Measurements from ENCODE around the gene KDM1A.

KDM1A gene

GRCh38 chr1:23020706-23021405, 1.6 kb downstream of the KDM1A start:
- peak overlapping the region; percentile 89 for H3K4me3 ChIP-seq (replicated peaks; ENCODE audit: low read depth, low read length)
- peak; percentile 14 for DNase-seq (ENCODE audit: low read depth)
- TF ChIP-seq CTCF (IDR thresholded peaks at IDR 0.05; ENCODE audit: low read length, missing control alignments): no peak

DNA sequence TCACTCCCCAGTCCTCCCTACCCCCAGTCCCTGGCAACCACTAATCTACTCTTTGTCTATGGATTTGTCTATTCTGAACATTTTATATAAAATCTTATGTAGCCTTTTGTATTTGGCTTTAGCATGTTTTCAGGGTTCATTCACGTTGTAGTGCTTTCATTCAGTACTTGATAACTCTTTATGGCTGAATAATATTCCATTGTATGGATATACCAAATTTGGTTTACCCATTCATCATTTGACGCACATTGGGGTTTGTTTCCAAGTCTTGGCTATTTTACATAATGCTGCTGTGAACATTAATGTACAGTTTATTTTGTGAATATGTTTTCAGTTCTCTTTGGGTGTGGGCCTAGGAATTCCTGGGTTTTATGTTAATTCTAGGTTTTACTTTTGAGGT, 2.6 kb downstream of the KDM1A start:
- DNase-seq (ENCODE audit: low read depth): no peak
- no peak overlapping the region for H3K4me3 ChIP-seq (replicated peaks; ENCODE audit: low read depth, low read length)
- TF ChIP-seq CTCF (IDR thresholded peaks at IDR 0.05; ENCODE audit: low read length, missing control alignments): no peak

DNA sequence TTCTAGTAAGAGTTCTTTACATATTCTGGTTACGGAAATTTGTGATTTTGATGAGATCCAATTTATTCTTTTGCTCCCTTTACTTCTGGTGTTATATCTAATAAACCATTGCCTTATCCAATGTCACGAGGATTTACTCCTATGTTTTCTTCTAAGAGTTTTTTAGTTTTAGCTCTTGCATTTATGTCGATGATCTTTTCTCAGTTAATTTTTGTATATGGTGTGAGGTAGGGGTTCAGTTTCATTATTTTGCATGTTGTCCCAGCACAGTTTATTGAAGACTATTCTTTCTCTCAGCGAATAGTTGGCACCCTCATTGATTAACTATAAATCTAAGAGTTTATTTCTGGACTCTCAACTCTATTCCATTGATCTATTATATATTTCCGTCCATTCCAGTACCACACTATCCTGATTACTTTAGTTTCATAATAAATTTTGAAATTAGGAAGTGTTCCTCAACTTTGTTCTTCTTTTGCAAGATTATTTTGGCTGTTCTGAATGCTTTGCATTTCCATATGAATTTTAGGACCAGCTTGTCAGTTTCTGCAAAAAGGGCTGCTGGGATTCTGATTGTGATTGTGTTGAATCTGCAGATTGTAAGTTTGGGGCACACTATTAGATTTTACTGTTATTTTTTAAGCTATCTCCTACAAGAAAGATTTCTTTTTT, 4.0 kb downstream of the KDM1A start:
- no peak for TF ChIP-seq CTCF (IDR thresholded peaks at IDR 0.05; ENCODE audit: low read length, missing control alignments)
- no peak for DNase-seq (ENCODE audit: low read depth)
- H3K4me3 ChIP-seq (replicated peaks; ENCODE audit: low read depth, low read length): no peak overlapping the region

GRCh38 chr1:23026568-23026967, 7.3 kb downstream of the KDM1A start:
- H3K4me3 ChIP-seq (replicated peaks; ENCODE audit: low read depth, low read length): no peak overlapping the region
- no peak for DNase-seq (ENCODE audit: low read depth)
- TF ChIP-seq CTCF (IDR thresholded peaks at IDR 0.05; ENCODE audit: low read length, missing control alignments): no peak

DNA sequence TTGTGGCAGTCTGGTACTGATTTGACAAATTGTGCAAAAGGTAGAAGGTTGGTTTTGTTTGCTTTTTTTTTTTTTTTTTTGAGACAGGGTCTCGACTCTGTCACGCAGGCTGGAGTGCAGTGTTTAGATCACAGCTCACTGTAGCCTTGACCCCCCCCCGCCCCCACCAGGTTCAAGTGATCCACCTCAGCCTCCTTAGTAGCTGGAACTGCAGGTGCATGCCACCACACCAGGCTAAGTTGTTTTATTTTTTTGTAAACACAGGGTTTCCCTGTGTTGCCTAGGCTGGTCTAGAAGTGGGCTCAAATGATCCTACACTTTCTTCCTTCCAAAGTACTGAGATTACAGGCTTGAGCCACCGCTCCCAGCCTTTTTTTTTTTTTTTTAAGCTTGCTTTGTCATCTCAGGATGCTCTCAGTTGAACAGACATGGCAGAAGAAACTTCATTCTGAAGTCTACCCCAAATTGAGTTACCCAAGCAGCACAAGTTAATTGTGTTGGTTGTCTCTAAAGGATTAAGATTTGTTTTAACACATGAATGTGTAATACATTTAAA, 8.2 kb downstream of the KDM1A start:
- no peak overlapping the region for H3K4me3 ChIP-seq (replicated peaks; ENCODE audit: low read depth, low read length)
- TF ChIP-seq CTCF (IDR thresholded peaks at IDR 0.05; ENCODE audit: low read length, missing control alignments): no peak
- no peak for DNase-seq (ENCODE audit: low read depth)

GRCh38 chr1:23029337-23029736, 10.1 kb downstream of the KDM1A start:
- TF ChIP-seq CTCF (IDR thresholded peaks at IDR 0.05; ENCODE audit: low read length, missing control alignments): no peak
- DNase-seq (ENCODE audit: low read depth): no peak
- H3K4me3 ChIP-seq (replicated peaks; ENCODE audit: low read depth, low read length): no peak overlapping the region

All from fibroblast of pulmonary artery (primary cell).